ENCODE data around the gene ATP6V1C2.
"Not testable (repeated sequence)": the region's sequence is repeated elsewhere in the genome, so short reads cannot be mapped to it uniquely, and the experiment has no call there.

ATP6V1C2 gene

DNA sequence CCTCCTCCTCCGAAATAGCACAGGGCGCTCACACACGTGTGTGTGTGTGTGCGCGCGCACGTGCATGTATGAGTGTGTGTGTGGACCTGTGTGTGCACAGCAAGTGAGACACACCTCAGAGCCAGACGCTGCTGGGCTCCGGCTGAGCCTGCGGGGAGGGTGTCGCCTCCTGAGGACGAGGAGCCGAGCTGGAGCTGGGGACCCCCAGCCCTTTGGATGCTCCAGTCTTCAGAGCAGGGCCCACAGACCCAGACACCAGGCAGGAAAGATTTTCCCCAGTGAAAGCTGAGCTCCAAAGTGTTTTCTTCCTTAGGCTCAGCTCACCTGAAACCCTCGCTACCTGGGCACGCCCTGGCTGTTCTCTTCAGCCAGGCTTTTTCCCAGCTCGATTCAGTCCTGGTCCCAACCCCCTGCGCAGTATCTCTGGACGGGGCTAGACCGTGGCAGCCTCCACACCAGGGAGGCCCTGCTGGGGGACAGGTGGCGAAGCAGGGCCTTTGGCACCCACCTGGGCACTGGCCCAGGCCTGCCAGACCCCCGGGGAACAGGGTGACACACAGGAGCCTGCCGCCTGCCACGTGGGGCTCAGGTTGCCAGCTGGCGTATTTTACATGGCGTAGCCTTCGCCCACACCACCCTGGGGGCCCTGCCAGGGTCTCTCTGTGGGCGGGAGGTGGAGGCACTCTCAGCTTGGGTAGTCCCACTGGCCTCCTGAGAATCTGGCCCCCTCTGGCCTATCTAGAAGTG lies 55.0 kb downstream of the ATP6V1C2 start:
- DNase-seq (ENCODE audit: low read depth): no peak
- no peak overlapping the region for H3K4me3 ChIP-seq (ENCODE audit: low read depth, low read length)
- TF ChIP-seq, protein P1, sequence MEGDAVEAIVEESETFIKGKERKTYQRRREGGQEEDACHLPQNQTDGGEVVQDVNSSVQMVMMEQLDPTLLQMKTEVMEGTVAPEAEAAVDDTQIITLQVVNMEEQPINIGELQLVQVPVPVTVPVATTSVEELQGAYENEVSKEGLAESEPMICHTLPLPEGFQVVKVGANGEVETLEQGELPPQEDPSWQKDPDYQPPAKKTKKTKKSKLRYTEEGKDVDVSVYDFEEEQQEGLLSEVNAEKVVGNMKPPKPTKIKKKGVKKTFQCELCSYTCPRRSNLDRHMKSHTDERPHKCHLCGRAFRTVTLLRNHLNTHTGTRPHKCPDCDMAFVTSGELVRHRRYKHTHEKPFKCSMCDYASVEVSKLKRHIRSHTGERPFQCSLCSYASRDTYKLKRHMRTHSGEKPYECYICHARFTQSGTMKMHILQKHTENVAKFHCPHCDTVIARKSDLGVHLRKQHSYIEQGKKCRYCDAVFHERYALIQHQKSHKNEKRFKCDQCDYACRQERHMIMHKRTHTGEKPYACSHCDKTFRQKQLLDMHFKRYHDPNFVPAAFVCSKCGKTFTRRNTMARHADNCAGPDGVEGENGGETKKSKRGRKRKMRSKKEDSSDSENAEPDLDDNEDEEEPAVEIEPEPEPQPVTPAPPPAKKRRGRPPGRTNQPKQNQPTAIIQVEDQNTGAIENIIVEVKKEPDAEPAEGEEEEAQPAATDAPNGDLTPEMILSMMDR (IDR thresholded peaks at IDR 0.05; ENCODE audit: insufficient read depth, low read depth, low read length, missing control alignments): no peak

DNA sequence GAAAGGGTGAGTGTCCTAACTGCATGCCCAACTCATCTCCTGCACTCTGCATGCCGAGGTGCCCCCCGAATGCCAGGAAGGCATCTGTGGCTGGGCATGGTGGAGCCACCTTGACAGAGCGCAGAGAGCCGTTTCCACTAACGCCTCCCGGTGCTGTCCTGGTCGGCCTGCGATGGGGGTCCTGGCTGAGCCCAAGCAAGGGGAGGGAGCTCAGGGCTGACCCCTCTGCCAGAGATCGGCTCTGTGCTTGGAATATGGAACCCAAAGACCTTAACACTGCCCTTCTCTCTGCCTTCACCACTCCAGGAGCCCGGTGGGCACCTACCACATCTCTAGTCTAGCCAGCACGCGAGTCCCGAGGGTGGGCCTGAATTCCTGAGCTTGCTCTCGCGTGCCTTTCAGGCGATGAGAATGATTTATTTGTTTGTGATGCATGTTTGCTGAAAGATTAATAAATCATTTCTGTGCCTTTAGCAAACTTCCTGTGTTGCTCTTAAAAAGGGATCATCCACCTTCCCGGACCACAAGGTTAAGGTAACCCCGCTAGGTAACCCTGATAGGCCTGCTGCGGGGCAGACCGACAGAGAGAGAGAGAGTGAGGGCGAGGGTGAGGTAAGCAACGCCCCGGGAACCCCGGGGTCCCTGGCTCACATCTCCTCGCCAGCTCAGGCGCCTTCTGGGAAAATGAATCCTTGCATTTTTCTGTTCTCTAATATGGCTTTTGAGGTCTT lies 55.8 kb downstream of the ATP6V1C2 start:
- TF ChIP-seq, protein P1 (IDR thresholded peaks at IDR 0.05; ENCODE audit: insufficient read depth, low read depth, low read length, missing control alignments): no peak
- DNase-seq (ENCODE audit: low read depth): no peak
- no peak overlapping the region for H3K4me3 ChIP-seq (ENCODE audit: low read depth, low read length)

DNA sequence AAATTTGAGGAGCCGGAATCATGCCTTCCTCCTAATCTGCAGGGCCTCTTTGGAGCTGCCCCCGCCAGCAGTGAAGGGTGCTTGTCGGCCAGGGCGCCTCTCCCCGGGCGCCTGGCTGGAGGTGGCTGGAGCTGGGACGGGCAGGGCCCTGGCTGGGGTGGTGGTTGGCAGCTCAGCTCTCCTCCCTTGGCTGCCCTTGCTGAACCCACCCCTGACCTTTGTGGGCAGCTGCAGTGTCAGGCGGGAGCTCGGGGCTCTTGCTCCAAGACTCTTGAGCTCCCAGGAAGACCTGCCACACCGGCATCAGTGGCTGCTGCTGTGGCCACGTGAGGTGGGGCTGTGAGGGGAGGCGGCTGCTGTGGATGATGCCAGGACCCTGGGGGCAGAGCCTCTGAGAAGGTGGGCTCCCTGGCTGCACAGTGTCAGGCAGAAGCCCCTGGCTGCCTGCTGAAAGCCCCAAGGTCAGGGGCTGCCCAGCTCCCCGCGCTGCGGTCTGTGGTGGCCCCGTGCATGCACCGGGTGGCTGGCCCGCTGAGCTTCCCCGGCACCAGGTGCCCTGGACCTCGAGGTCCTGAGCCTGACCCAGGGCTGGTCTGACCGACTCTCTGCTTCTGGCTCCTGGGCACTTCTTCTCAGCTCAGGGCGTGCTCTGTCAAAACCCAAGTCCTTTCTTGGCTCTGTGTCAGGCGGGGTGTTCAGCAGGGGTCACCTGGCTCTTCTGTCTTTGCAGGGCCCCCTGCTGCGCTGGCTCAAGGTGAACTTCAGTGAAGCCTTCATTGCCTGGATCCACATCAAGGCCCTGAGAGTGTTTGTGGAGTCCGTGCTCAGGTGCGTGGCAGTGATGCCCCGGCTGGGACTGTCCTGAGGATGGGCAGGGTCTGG lies 56.7 kb downstream of the ATP6V1C2 start:
- no peak overlapping the region for H3K4me3 ChIP-seq (ENCODE audit: low read depth, low read length)
- TF ChIP-seq, protein P1 (IDR thresholded peaks at IDR 0.05; ENCODE audit: insufficient read depth, low read depth, low read length, missing control alignments): no peak
- no peak for DNase-seq (ENCODE audit: low read depth)

DNA sequence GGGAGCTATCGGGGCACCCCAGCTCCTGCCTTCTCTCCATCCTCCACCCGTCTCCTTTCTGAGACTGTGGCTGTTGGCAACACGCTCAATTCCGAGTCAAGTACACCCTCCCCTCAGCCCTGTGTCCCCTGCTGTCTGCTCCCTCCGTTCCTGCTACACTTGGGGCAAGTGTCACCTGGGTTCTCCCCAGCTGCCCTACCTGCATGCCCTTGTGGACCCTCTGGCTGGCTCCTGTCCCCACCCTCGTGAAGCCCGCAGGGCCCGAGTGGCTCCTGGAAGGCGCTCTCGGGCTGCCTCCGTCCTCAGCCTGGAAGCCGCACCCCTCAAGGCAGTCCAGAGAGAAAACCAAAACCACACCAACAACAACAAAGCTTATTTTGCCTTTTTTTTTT lies 57.3 kb downstream of the ATP6V1C2 start:
- DNase-seq (ENCODE audit: low read depth): no peak
- H3K4me3 ChIP-seq (ENCODE audit: low read depth, low read length): no peak overlapping the region
- TF ChIP-seq, protein P1 (IDR thresholded peaks at IDR 0.05; ENCODE audit: insufficient read depth, low read depth, low read length, missing control alignments): no peak

DNA sequence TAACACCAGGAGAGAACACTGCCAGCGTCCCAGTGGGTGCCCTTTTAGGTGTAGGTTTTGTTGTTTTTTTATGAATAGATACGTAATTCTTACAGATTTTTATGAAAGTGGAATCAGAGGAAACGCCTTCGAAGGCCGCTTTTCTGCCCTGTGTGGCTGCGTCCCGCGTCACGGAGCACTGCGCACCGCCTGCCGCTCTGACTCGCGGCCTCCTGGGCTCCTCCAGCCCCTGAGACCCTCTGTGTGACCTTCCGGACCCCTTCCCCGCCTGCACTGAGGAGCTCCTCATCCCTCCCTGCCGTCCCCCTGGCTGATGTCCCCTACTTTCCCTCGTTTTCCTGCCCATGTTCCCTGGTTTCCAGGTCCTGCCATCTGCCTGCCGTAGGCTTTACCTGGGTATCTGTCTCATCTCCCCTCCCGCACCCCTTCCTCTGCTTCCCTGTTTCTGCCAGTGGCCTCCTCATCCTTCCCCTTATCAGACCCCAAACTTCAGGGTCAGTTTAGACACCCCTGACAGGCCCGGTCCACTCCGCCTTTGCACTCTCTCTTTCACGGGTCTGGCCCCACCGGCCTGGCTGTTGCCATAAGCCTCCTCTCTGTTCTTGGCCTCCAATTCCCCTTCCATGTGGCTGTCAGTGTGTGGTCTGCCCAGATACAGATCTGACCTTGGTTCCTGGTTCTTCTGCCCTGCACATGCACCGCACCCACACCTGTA lies 58.5 kb downstream of the ATP6V1C2 start:
- no peak for DNase-seq (ENCODE audit: low read depth)
- TF ChIP-seq, protein P1 (IDR thresholded peaks at IDR 0.05; ENCODE audit: insufficient read depth, low read depth, low read length, missing control alignments): no peak
- no peak overlapping the region for H3K4me3 ChIP-seq (ENCODE audit: low read depth, low read length)

DNA sequence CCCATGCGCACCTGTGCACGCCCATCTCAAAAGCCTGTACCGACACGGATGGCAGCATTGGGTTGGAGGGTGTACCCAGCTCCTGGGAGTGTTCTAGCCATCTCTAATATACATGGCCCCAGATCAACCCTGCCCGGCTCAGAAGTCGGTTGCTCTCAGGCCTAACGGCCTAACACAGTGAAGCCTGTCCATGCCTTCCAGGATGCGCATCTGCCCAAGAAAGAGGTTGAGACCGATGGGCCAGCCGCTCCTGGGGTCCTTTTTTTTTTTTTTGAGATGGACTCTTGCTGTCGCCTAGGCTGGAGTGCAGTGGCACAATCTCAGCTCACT lies 59.0 kb downstream of the ATP6V1C2 start:
- TF ChIP-seq, protein P1 (IDR thresholded peaks at IDR 0.05; ENCODE audit: insufficient read depth, low read depth, low read length, missing control alignments): no peak
- no peak overlapping the region for H3K4me3 ChIP-seq (ENCODE audit: low read depth, low read length)
- no peak for DNase-seq (ENCODE audit: low read depth)

DNA sequence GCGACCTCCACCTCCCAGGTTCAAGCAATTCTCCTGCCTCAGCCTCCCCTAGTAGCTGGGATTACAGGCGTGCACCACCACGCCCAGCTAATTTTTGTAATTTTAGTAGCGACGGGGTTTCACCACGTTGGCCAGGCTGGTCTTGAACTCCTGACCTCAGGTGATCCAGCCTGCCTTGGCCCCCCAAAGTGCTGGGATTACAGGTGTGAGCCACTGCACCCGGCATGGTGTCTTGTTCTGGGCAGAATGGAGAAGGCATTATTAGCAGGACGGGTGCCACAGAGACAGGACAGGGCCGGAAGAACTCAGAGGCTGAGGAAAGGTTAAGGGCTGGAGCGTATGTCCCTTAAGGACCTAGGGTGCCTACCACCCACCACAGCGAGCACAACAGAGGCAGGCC lies 59.4 kb downstream of the ATP6V1C2 start:
- H3K4me3 ChIP-seq (ENCODE audit: low read depth, low read length); DNase-seq (ENCODE audit: low read depth): not testable (repeated sequence)

Data from GM12865 (cell line).